Activated T-helper 1 cell treated with anti-CD3 and anti-CD28 coated beads, Interleukin-12 subunit alpha, Interleukin-12 subunit beta, Interleukin-2, Interleukin-4 antibody, amounts not matched to agents 30 ng/mL and 10 ng/mL and 1 ng/mL, durations not matched to agents 14 hours and 24 hours and 36 hours (primary cell): Measurements from ENCODE around the gene EEF1A2. TPM values are rescaled to one million over a fixed set of nuclear protein-coding genes. Genes with fewer than 3 reads are reported as not detected.
A peak's percentile ranks its signal among the peaks of the same experiment; 100 is the strongest.

Source experiments
- DNase-seq: peaks from one replicate; pipeline ENCODE4 v3.0.0; 2021; ENCODE audit warnings: low spot score
- H3K27ac Mint-ChIP-seq: one replicate; pipeline ENCODE4 v1.8.0; 2021; ENCODE audit warnings: mild to moderate bottlenecking, mixed read lengths
- H3K27me3 Mint-ChIP-seq: one replicate; pipeline ENCODE4 v1.8.0; 2022; ENCODE audit warnings: mild to moderate bottlenecking, moderate library complexity, mixed read lengths; ENCODE audit not compliant: insufficient read depth
- H3K36me3 Mint-ChIP-seq: one replicate; pipeline ENCODE4 v1.8.0; 2021; ENCODE audit warnings: low read depth, mixed read lengths
- H3K4me1 Mint-ChIP-seq: one replicate; pipeline ENCODE4 v1.8.0; 2021; ENCODE audit warnings: low read depth, mixed read lengths
- H3K4me3 Mint-ChIP-seq: one replicate; pipeline ENCODE4 v1.8.0; 2021; ENCODE audit warnings: mild to moderate bottlenecking, moderate library complexity, mixed read lengths
- H3K9me3 Mint-ChIP-seq: one replicate; pipeline ENCODE4 v1.8.0; 2021; ENCODE audit warnings: mixed read lengths
- intact Hi-C: fragments of 100-400 bp; cut with micrococcal nuclease; formaldehyde crosslinking; loops from one replicate; pipeline ENCODE4 v1.15.1; 2024
- total RNA-seq: library from RNA; stranded (reverse); gene quantifications from 2 replicates; pipeline ENCODE4 v1.2.3, GENCODE V29; 2022

Gene EEF1A2
- total RNA-seq, 1 donor from 2014 or later: 0.80 TPM

- DNase-seq: no peak
- H3K4me1 Mint-ChIP-seq: no peaks in the 10 kb centered on the region
Observed at GRCh38 chr20:63507083-63507743, 8.3 kb upstream of the EEF1A2 start.

GRCh38 chr20:63505723-63506122, 6.8 kb upstream of the EEF1A2 start:
- intact Hi-C loops: no loop called here
- Mint-ChIP-seq H3K27ac (no peak overlapping the region), H3K27me3 (peaks cover 10% of the 10 kb centered on the region), H3K9me3 (peaks cover 3% of the 10 kb centered on the region), H3K36me3 (no peaks in the 10 kb centered on the region), H3K4me1 (no peaks in the 10 kb centered on the region), H3K4me3 (no peak overlapping the region)
- DNase-seq: no peak

More at GRCh38 chr20:63507083-63507743, 8.3 kb upstream of the EEF1A2 start:
- peak overlapping the region; percentile 25 for H3K27ac Mint-ChIP-seq
- peaks cover 3% of the 10 kb centered on the region for H3K9me3 Mint-ChIP-seq
- peaks cover 14% of the 10 kb centered on the region for H3K27me3 Mint-ChIP-seq
- H3K36me3 Mint-ChIP-seq: no peaks in the 10 kb centered on the region
- no peak overlapping the region for H3K4me3 Mint-ChIP-seq
- intact Hi-C loops: no loop called here

- no peak for DNase-seq
- Mint-ChIP-seq H3K4me3 (no peak overlapping the region), H3K27me3 (peaks cover 7% of the 10 kb centered on the region), H3K9me3 (peaks cover 3% of the 10 kb centered on the region), H3K4me1 (no peaks in the 10 kb centered on the region), H3K27ac (no peak overlapping the region), H3K36me3 (no peaks in the 10 kb centered on the region)
- intact Hi-C loops: no loop called here
Observed at GRCh38 chr20:63505281-63505680, 6.4 kb upstream of the EEF1A2 start.

- DNase-seq: no peak
- Mint-ChIP-seq H3K27me3 (peaks cover 9% of the 10 kb centered on the region), H3K4me1 (no peaks in the 10 kb centered on the region), H3K9me3 (peaks cover 3% of the 10 kb centered on the region), H3K36me3 (no peaks in the 10 kb centered on the region), H3K27ac (no peak overlapping the region), H3K4me3 (no peak overlapping the region)
- intact Hi-C loops: no loop called here
Observed at GRCh38 chr20:63504642-63505041, 5.8 kb upstream of the EEF1A2 start.

DNA sequence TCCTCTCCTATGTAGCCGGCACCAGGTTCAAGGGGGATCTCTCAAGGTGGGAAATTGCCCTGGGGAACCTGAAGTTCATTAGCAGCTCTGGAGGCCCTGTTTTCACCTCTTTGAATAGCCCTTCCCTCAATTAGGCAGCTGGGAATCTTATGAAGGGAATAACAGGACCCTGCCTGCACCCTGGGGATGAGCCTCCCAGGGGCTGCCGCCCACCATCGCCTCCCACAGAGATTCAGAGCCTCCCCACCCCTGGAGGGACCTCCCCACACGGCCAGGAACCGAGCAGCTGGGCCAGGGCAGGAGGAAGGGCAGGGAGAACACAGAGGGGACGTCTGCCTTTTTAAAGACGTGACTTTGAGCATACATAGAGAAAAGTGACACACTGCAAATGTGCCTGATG, 4.6 kb upstream of the EEF1A2 start:
- H3K4me3 Mint-ChIP-seq: no peak overlapping the region
- peaks cover 3% of the 10 kb centered on the region for H3K9me3 Mint-ChIP-seq
- no peaks in the 10 kb centered on the region for H3K36me3 Mint-ChIP-seq
- no peak overlapping the region for H3K27ac Mint-ChIP-seq
- intact Hi-C loops: no loop called here
- no peak for DNase-seq
- H3K27me3 Mint-ChIP-seq: peaks cover 6% of the 10 kb centered on the region
- H3K4me1 Mint-ChIP-seq: no peaks in the 10 kb centered on the region

GRCh38 chr20:63502671-63503172, 3.8 kb upstream of the EEF1A2 start:
- H3K4me3 Mint-ChIP-seq: no peak overlapping the region
- no peak for DNase-seq
- H3K27me3 Mint-ChIP-seq: peaks cover 6% of the 10 kb centered on the region
- no peak overlapping the region for H3K27ac Mint-ChIP-seq
- intact Hi-C loops: no loop called here
- peaks cover 3% of the 10 kb centered on the region for H3K9me3 Mint-ChIP-seq
- no peaks in the 10 kb centered on the region for H3K4me1 Mint-ChIP-seq
- H3K36me3 Mint-ChIP-seq: no peaks in the 10 kb centered on the region

- DNase-seq: no peak
- Mint-ChIP-seq H3K4me3 (no peak overlapping the region), H3K4me1 (no peaks in the 10 kb centered on the region), H3K27ac (no peak overlapping the region), H3K9me3 (peaks cover 3% of the 10 kb centered on the region), H3K27me3 (peaks cover 12% of the 10 kb centered on the region), H3K36me3 (no peaks in the 10 kb centered on the region)
- intact Hi-C loops: no loop called here
Observed at GRCh38 chr20:63501818-63502670, 3.2 kb upstream of the EEF1A2 start.

- H3K36me3 Mint-ChIP-seq: no peaks in the 10 kb centered on the region
- no peak for DNase-seq
- H3K4me3 Mint-ChIP-seq: no peak overlapping the region
- H3K27me3 Mint-ChIP-seq: peaks cover 18% of the 10 kb centered on the region
- peaks cover 3% of the 10 kb centered on the region for H3K9me3 Mint-ChIP-seq
- no peaks in the 10 kb centered on the region for H3K4me1 Mint-ChIP-seq
- intact Hi-C loops: no loop called here
- no peak overlapping the region for H3K27ac Mint-ChIP-seq
Observed at GRCh38 chr20:63500902-63501817, 2.3 kb upstream of the EEF1A2 start.

DNA sequence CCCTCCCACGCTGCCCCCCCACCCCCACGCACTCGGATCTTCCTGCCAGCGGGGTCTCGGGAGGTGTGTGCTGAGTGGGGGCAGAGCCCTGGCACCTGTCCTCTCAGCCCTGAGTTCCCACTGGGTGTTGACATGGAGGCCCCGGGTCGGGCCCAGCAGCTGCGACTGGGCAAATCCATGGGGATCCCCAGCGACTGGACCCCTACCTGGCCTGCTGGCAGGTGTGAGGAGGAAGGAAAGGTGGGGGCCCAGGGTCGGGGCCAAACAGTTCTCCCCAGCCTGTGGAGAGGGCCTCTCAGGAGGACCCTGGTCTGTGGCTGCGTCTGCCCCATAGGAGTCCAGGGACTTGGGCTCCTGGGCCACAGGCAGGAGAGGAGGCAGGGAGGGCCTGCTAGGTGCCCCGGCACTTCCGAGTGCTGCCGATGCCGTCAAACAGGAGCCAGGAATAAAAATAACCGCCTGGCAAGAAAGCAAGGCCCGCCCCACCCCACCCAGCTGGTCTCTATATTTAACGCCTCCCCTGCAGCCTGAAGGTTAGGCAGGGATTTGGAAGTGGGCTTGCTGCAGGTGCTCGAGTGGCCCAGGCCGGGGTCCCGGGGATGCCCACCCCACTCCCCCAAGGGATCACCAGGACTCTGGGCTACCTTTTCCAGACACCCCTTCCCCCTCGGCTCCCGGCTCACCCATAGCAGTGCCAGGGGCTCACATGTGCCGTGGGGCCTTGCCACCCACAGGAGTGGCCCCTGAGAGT, 1.4 kb upstream of the EEF1A2 start:
- no peak overlapping the region for H3K4me3 Mint-ChIP-seq

DNA sequence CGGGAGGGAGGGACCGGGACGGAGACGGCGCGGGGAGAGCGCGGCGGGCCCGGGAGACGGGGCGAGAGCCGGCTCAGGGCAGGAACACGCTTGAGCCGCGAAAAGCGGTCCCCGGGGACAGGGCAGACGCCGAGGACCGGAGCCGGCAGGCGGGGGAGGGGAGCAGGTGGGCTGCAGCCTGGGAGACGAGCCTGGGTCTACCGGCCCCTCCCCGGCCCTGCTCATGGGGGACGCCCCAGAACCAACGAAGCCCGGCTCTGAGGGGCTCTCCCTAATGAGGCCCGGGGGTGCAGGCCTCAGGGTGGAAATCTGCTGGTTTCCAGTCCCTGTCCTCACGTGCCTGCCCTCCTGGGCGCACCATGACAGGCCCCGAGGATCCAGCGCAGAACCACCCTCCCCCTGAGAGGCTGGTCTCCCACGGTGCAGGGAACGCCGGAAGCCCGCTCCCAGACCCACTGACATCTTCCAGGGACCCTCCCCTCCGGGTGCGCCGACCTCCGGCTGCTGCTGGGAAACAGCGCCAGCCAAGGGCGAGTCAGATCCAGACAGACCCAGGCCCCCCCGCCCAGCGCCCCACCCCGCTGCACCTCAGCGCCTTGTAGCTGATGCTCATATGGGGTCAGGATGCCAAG, 571 bp upstream of the EEF1A2 start:
- H3K4me1 Mint-ChIP-seq: no peaks in the 10 kb centered on the region
- no peak overlapping the region for H3K4me3 Mint-ChIP-seq
- H3K36me3 Mint-ChIP-seq: no peaks in the 10 kb centered on the region
- no peak overlapping the region for H3K27ac Mint-ChIP-seq
- peaks cover 14% of the 10 kb centered on the region for H3K27me3 Mint-ChIP-seq
- intact Hi-C loops: no loop called here
- peaks cover 3% of the 10 kb centered on the region for H3K9me3 Mint-ChIP-seq
- DNase-seq: no peak

More for the DNA sequence above, 1.4 kb upstream of the EEF1A2 start:
- H3K27me3 Mint-ChIP-seq: peaks cover 18% of the 10 kb centered on the region
- DNase-seq: no peak
- intact Hi-C loops: no loop called here
- H3K4me1 Mint-ChIP-seq: no peaks in the 10 kb centered on the region
- H3K27ac Mint-ChIP-seq: no peak overlapping the region
- H3K9me3 Mint-ChIP-seq: peaks cover 3% of the 10 kb centered on the region
- no peaks in the 10 kb centered on the region for H3K36me3 Mint-ChIP-seq

GRCh38 chr20:63497946-63498935, 642 bp downstream of the EEF1A2 start:
- intact Hi-C loops: no loop called here
- H3K4me3 Mint-ChIP-seq: no peak overlapping the region
- no peak overlapping the region for H3K27ac Mint-ChIP-seq
- H3K36me3 Mint-ChIP-seq: no peaks in the 10 kb centered on the region
- H3K27me3 Mint-ChIP-seq: peaks cover 14% of the 10 kb centered on the region
- DNase-seq: no peak
- no peaks in the 10 kb centered on the region for H3K9me3 Mint-ChIP-seq
- no peaks in the 10 kb centered on the region for H3K4me1 Mint-ChIP-seq
